RWPE2 (cell line): Measurements from ENCODE around the gene RGS6.

Experiments used
- ATAC-seq: fragments of 200-7000 bp; cut with Tn5 transposase; 3 replicates; pipeline ENCODE4 v1.9.1; 2021; ENCODE audit warnings: low read depth
- DNase-seq: peaks from one replicate; pipeline ENCODE4 v3.0.0-alpha.2; 2020; ENCODE audit warnings: low spot score
- H3K27ac ChIP-seq: fragments of 450-650 bp; 2 replicates; pipeline ENCODE4 v1.5.1; 2017; ENCODE audit warnings: mild to moderate bottlenecking; ENCODE audit not compliant: poor library complexity, severe bottlenecking
- H3K27me3 ChIP-seq: fragments of 250-450 bp; sonication (Bioruptor Pico); 2 replicates; pipeline ENCODE4 v1.5.1; 2021; ENCODE audit warnings: mild to moderate bottlenecking, moderate library complexity; ENCODE audit not compliant: insufficient read depth, poor library complexity, severe bottlenecking
- H3K36me3 ChIP-seq: fragments of 250-450 bp; sonication (Bioruptor Pico); 2 replicates; pipeline ENCODE4 v1.5.1; 2020; ENCODE audit warnings: low read depth, mild to moderate bottlenecking, moderate library complexity
- H3K4me1 ChIP-seq: fragments of 250-450 bp; sonication (Bioruptor Pico); 2 replicates; pipeline ENCODE4 v1.5.1; 2021; ENCODE audit warnings: mild to moderate bottlenecking, moderate library complexity; ENCODE audit not compliant: insufficient read depth, poor library complexity, severe bottlenecking
- H3K4me3 ChIP-seq: fragments of 250-450 bp; sonication (Bioruptor Pico); 2 replicates; pipeline ENCODE4 v1.5.1; 2021; ENCODE audit warnings: mild to moderate bottlenecking, moderate library complexity; ENCODE audit not compliant: severe bottlenecking
- H3K9me3 ChIP-seq: fragments of 250-450 bp; sonication (Bioruptor Pico); 2 replicates; pipeline ENCODE4 v1.5.1; 2021; ENCODE audit warnings: mild to moderate bottlenecking, moderate library complexity; ENCODE audit not compliant: severe bottlenecking
- CTCF ChIP-seq: fragments of 450-650 bp; IDR thresholded peaks from one replicate; pipeline ENCODE4 v1.5.1; 2017; ENCODE audit warnings: mild to moderate bottlenecking, moderate library complexity; ENCODE audit not compliant: poor library complexity, severe bottlenecking

RGS6 gene

GRCh38 chr14:72450473-72451044 lies 518.3 kb downstream of the RGS6 start:
- ATAC-seq = no peak
- Histone ChIP-seq H3K27ac (no peak overlapping the region), H3K27me3 (no peaks in the 10 kb centered on the region), H3K9me3 (no peaks in the 10 kb centered on the region), H3K4me3 (no peak overlapping the region), H3K36me3 (no peaks in the 10 kb centered on the region), H3K4me1 (no peaks in the 10 kb centered on the region)
- TF ChIP-seq CTCF = no peak
- no peak for DNase-seq

- TF ChIP-seq CTCF = no peak
- Histone ChIP-seq H3K9me3 (no peaks in the 10 kb centered on the region), H3K27me3 (no peaks in the 10 kb centered on the region), H3K4me1 (no peaks in the 10 kb centered on the region), H3K36me3 (no peaks in the 10 kb centered on the region), H3K27ac (no peak overlapping the region), H3K4me3 (no peak overlapping the region)
- no peak for ATAC-seq
- DNase-seq = no peak
Measured at GRCh38 chr14:72451054-72451972, 519.1 kb downstream of the RGS6 start.

GRCh38 chr14:72452774-72453173 lies 520.5 kb downstream of the RGS6 start:
- Histone ChIP-seq H3K4me1 (no peaks in the 10 kb centered on the region), H3K4me3 (no peak overlapping the region), H3K27me3 (no peaks in the 10 kb centered on the region), H3K36me3 (no peaks in the 10 kb centered on the region), H3K9me3 (no peaks in the 10 kb centered on the region), H3K27ac (no peak overlapping the region)
- TF ChIP-seq CTCF = no peak
- no peak for ATAC-seq
- no peak for DNase-seq

GRCh38 chr14:72454388-72455160 lies 522.3 kb downstream of the RGS6 start:
- Histone ChIP-seq H3K4me1 (no peaks in the 10 kb centered on the region), H3K27ac (no peak overlapping the region), H3K36me3 (no peaks in the 10 kb centered on the region), H3K4me3 (no peak overlapping the region), H3K9me3 (no peaks in the 10 kb centered on the region), H3K27me3 (no peaks in the 10 kb centered on the region)
- no peak for ATAC-seq
- no peak for DNase-seq
- no peak for TF ChIP-seq CTCF
